Esophagus muscularis mucosa (tissue), 3 donors: ENCODE data around the gene GATAD2B.

ENCODE experiments used
- CTCF ChIP-seq, 3 experiments: fragments of 200-600 bp in 2 of 3; fragments of 450-650 bp in 1 of 3; sonication (generic) in 2 of 3; IDR thresholded peaks; one replicate each; pipeline ENCODE4 v1.5.1; 2017 to 2019; ENCODE audit warnings: antibody characterized with exemption in 3 of 3, mild to moderate bottlenecking in 2 of 3, moderate library complexity in 1 of 3
- POLR2AphosphoS5 ChIP-seq, 2 donors: sonication (generic); formaldehyde crosslinking; IDR thresholded peaks; one replicate each; pipeline ENCODE4 v1.6.1; 2017; ENCODE audit warnings: antibody characterized with exemption in 2 of 2

DNA sequence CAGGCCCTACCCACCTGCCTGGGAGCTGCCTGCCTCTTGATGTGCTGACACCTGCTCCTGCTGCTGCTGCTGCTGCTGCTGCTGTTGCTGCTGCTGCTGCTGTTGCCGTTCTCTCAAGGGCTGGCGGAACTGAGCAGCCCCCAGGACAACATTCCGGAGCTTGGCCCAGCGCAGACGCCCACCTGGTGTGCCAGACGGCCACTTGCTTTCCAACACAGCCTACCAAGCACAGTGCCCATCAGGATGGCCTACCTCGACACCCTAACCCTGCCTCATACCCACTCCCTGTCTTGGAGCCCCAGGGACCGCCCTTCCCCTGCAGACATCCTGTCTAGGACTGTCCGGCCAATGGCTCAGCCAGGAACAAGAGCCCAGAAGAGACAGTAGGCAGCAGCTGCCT, 12.0 kb upstream of the GATAD2B start:
- TF ChIP-seq POLR2AphosphoS5 (IDR thresholded peaks at IDR 0.05) (no peak), CTCF (IDR thresholded peaks at IDR 0.05) (no peak)
